ENCODE data around the gene ATP6V0A4.

- TF ChIP-seq CTCF (IDR thresholded peaks at IDR 0.05), result no peak
- no peak for TF ChIP-seq POLR2A (IDR thresholded peaks at IDR 0.05)
- TF ChIP-seq EP300 (IDR thresholded peaks at IDR 0.05), result no peak
- no peak for TF ChIP-seq POLR2AphosphoS5 (IDR thresholded peaks at IDR 0.05)
These were observed 27.1 kb downstream of the ATP6V0A4 start for GRCh38 chr7:138770904-138771303.
